OCI-LY7 (cell line): Measurements from ENCODE around the gene HRC. TPM values are rescaled to one million over a fixed set of nuclear protein-coding genes. Genes with fewer than 3 reads are reported as not detected.

Experiments used
- BruUV-seq: library from RNA; stranded (reverse); fragments of 400-500 nt; replicated peaks from 2 replicates; lab custom pipeline; 2021; lab: Mats Ljungman, UMichigan
- CTCF ChIA-PET: fragments of 300-600 bp; sonication (Branson Sonifier 250); formaldehyde crosslinking; loops from one replicate; lab custom pipeline; 2022; ENCODE audit warnings: antibody characterized with exemption; ENCODE audit not compliant: unreplicated experiment; lab: Charles Lee
- POLR2A ChIA-PET: fragments of 300-600 bp; sonication (Branson Sonifier 250); formaldehyde crosslinking; loops from one replicate; lab custom pipeline; 2022; ENCODE audit warnings: antibody characterized with exemption; lab: Charles Lee
- DNase-seq: peaks from one replicate; pipeline ENCODE4 v3.0.0-alpha.2; 2015; ENCODE audit warnings: low spot score
- H2AFZ ChIP-seq: fragments of 200-600 bp; sonication (generic), shearing (Covaris generic); 2 replicates; pipeline ENCODE4 v1.6.1; 2014; ENCODE audit warnings: mild to moderate bottlenecking, antibody characterized with exemption, low read length, moderate library complexity
- H3K27ac ChIP-seq: fragments of 200-600 bp; sonication (generic); 2 replicates; pipeline ENCODE4 v1.5.1; 2014; ENCODE audit warnings: mixed run types, low read depth, mild to moderate bottlenecking, moderate library complexity, low read length, inconsistent platforms; ENCODE audit not compliant: poor library complexity, severe bottlenecking
- H3K36me3 ChIP-seq: fragments of 200-600 bp; sonication (generic); 2 replicates; pipeline ENCODE4 v1.6.1; 2014; ENCODE audit warnings: mild to moderate bottlenecking, antibody characterized with exemption, low read length, moderate library complexity, mixed read lengths; ENCODE audit not compliant: insufficient read depth
- H3K4me1 ChIP-seq: fragments of 200-600 bp; sonication (generic); 2 replicates; pipeline ENCODE4 v1.5.1; 2014; ENCODE audit warnings: mild to moderate bottlenecking, low read length; ENCODE audit not compliant: insufficient read depth, poor library complexity, severe bottlenecking
- H3K4me2 ChIP-seq: fragments of 200-600 bp; sonication (generic); 2 replicates; pipeline ENCODE4 v1.6.1; 2014; ENCODE audit warnings: mild to moderate bottlenecking, low read length
- H3K4me3 ChIP-seq: fragments of 200-600 bp; sonication (generic); 2 replicates; pipeline ENCODE4 v1.5.1; 2014; ENCODE audit warnings: mild to moderate bottlenecking, low read depth, low read length; ENCODE audit not compliant: poor library complexity, severe bottlenecking
- H3K79me2 ChIP-seq: fragments of 200-600 bp; sonication (generic); 2 replicates; pipeline ENCODE4 v1.6.1; 2016; ENCODE audit warnings: low read depth, mild to moderate bottlenecking, low read length, moderate library complexity, mixed read lengths; ENCODE audit not compliant: insufficient read depth
- H3K9me2 ChIP-seq: fragments of 200-600 bp; sonication (generic); 2 replicates; pipeline ENCODE4 v1.6.1; 2016; ENCODE audit warnings: mild to moderate bottlenecking, low read length, mixed read lengths; ENCODE audit not compliant: insufficient read depth
- H3K9me3 ChIP-seq: fragments of 200-600 bp; sonication (generic); 2 replicates; pipeline ENCODE4 v1.6.1; 2014; ENCODE audit warnings: mild to moderate bottlenecking, mixed run types, low read length, mixed read lengths
- H4K20me1 ChIP-seq: fragments of 200-600 bp; sonication (generic); 2 replicates; pipeline ENCODE4 v1.6.1; 2014; ENCODE audit warnings: mild to moderate bottlenecking, antibody characterized with exemption, low read length, moderate library complexity, mixed read lengths; ENCODE audit not compliant: insufficient read depth
- EZH2phosphoT487 ChIP-seq: fragments of 200-600 bp; sonication (generic); IDR thresholded peaks from 2 replicates; pipeline ENCODE4 v1.6.1; 2018; ENCODE audit warnings: low read depth, borderline replicate concordance, mild to moderate bottlenecking, mixed run types, antibody characterized with exemption, low read length, moderate library complexity, mixed read lengths
- intact Hi-C: fragments of 100-400 bp; cut with micrococcal nuclease; formaldehyde crosslinking; loops from one replicate; pipeline ENCODE4 v1.10.0; 2022; ENCODE audit not compliant: unreplicated experiment
- total RNA-seq, 2 experiments: library from RNA; depleted of rRNA in 1 of 2; stranded (reverse); fragments of >200 nt in 1 of 2; shearing (Covaris generic) in 1 of 2; gene quantifications; 2 replicates each; pipeline ENCODE4 v1.2.3, GENCODE V29; 2014 to 2022
- TF ChIP-seq, protein P1 (sequence below): fragments of 200-600 bp; sonication (generic); conservative IDR thresholded peaks from 2 replicates; pipeline ENCODE4 v1.5.1; 2014; ENCODE audit warnings: mild to moderate bottlenecking, antibody characterized with exemption, low read length, moderate library complexity, mixed read lengths

HRC gene
- total RNA-seq, 2 experiments from 2014 or later: not detected

GRCh38 chr19:49145573-49146407 lies 9.4 kb downstream of the HRC start:
- peak overlapping the region; percentile 57; the same call in 1 of the 2 replicates for H2AFZ ChIP-seq
- H4K20me1 ChIP-seq: no peaks in the 10 kb centered on the region
- no peaks in the 10 kb centered on the region for H3K9me3 ChIP-seq
- H3K27ac ChIP-seq: no peak overlapping the region
- TF ChIP-seq, protein P1, sequence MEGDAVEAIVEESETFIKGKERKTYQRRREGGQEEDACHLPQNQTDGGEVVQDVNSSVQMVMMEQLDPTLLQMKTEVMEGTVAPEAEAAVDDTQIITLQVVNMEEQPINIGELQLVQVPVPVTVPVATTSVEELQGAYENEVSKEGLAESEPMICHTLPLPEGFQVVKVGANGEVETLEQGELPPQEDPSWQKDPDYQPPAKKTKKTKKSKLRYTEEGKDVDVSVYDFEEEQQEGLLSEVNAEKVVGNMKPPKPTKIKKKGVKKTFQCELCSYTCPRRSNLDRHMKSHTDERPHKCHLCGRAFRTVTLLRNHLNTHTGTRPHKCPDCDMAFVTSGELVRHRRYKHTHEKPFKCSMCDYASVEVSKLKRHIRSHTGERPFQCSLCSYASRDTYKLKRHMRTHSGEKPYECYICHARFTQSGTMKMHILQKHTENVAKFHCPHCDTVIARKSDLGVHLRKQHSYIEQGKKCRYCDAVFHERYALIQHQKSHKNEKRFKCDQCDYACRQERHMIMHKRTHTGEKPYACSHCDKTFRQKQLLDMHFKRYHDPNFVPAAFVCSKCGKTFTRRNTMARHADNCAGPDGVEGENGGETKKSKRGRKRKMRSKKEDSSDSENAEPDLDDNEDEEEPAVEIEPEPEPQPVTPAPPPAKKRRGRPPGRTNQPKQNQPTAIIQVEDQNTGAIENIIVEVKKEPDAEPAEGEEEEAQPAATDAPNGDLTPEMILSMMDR: peak; percentile 97
- TF ChIP-seq EZH2phosphoT487: no peak
- intact Hi-C loops: loop anchor here (2.0 kb wide), 1 partner anchor 49 kb away; no protein-coding TSS in a partner anchor
- POLR2A ChIA-PET: no interaction called here
- H3K4me1 ChIP-seq: peaks cover 23% of the 10 kb centered on the region
- CTCF ChIA-PET: no interaction called here
- peak overlapping the region; percentile 60 for H3K4me3 ChIP-seq
- no TSS peak for BruUV-seq
- H3K79me2 ChIP-seq: no peaks in the 10 kb centered on the region
- no peaks in the 10 kb centered on the region for H3K9me2 ChIP-seq
- DNase-seq: peak; percentile 93
- peak overlapping the region; percentile 67 for H3K4me2 ChIP-seq
- no peaks in the 10 kb centered on the region for H3K36me3 ChIP-seq

- Histone ChIP-seq H4K20me1 (no peaks in the 10 kb centered on the region), H3K79me2 (no peaks in the 10 kb centered on the region), H3K9me3 (no peaks in the 10 kb centered on the region), H3K36me3 (no peaks in the 10 kb centered on the region), H3K4me3 (peak overlapping the region; percentile 43), H2AFZ (peak overlapping the region; percentile 2; the same call in 1 of the 2 replicates), H3K4me2 (peak overlapping the region; percentile 27), H3K9me2 (no peaks in the 10 kb centered on the region), H3K27ac (no peak overlapping the region), H3K4me1 (peaks cover 13% of the 10 kb centered on the region)
- BruUV-seq: no TSS peak
- CTCF ChIA-PET: interaction anchor here (0.6 kb wide), 1 partner anchor 1280 kb away, joined by 3 read pairs; no protein-coding TSS in a partner anchor
- peak; percentile 80 for DNase-seq
- intact Hi-C loops: no loop called here
- TF ChIP-seq EZH2phosphoT487: no peak
- TF ChIP-seq, protein P1: no peak
- POLR2A ChIA-PET: no interaction called here
These were observed 12.3 kb downstream of the HRC start for GRCh38 chr19:49142866-49143335.

DNA sequence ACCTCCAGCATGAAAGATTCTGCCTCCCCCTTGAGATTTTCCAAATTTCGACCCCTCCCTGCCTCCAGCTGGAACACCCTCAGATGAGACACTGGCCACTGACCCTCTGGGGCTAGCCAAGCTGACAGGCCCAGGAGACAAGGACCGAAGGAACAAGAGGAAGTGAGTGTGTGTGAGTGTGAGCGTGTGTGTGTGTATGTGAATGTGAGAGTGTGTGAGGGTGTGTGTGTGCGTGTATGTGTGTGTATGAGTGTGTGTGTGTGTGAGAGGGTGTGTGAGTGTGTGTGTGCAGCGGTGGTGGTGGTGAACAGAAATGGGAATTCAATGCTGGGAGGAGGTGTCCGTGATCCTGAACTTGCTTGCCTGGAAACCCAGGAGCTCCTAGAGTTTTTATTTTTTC lies 13.8 kb downstream of the HRC start:
- H3K4me1 ChIP-seq: peaks cover 12% of the 10 kb centered on the region
- no peaks in the 10 kb centered on the region for H3K79me2 ChIP-seq
- no peak for DNase-seq
- H3K9me3 ChIP-seq: no peaks in the 10 kb centered on the region
- intact Hi-C loops: no loop called here
- no peaks in the 10 kb centered on the region for H3K9me2 ChIP-seq
- no peaks in the 10 kb centered on the region for H4K20me1 ChIP-seq
- H3K4me3 ChIP-seq: no peak overlapping the region
- H3K4me2 ChIP-seq: no peak overlapping the region
- POLR2A ChIA-PET: interaction anchor here (0.6 kb wide), 1 partner anchor 71 kb away, joined by 3 read pairs; no protein-coding TSS in a partner anchor
- CTCF ChIA-PET: no interaction called here
- no peak for TF ChIP-seq EZH2phosphoT487
- TF ChIP-seq, protein P1: no peak
- no TSS peak for BruUV-seq
- no peaks in the 10 kb centered on the region for H3K36me3 ChIP-seq
- no peak overlapping the region for H3K27ac ChIP-seq
- H2AFZ ChIP-seq: no peak overlapping the region
